ENCODE results near the gene AMOTL2.

The AMOTL2 gene

GRCh38 chr3:134351427-134351826, 22.8 kb downstream of the AMOTL2 start:
- H3K9me3 Mint-ChIP-seq = peaks cover 7% of the 10 kb centered on the region
- TF ChIP-seq CTCF (IDR thresholded peaks at IDR 0.05; ENCODE audit: unreplicated experiment in 3 of 3) = no peak
- H3K4me1 Mint-ChIP-seq = peaks cover 50% of the 10 kb centered on the region
- peaks cover 44% of the 10 kb centered on the region for H3K36me3 Mint-ChIP-seq (ENCODE audit: low read depth)
- peak overlapping the region; percentile 8 to 51 (median 29) for H3K27ac Mint-ChIP-seq
- H3K4me3 Mint-ChIP-seq = no peak overlapping the region
- peaks cover 3% of the 10 kb centered on the region for H3K27me3 Mint-ChIP-seq (ENCODE audit: low read depth)

DNA sequence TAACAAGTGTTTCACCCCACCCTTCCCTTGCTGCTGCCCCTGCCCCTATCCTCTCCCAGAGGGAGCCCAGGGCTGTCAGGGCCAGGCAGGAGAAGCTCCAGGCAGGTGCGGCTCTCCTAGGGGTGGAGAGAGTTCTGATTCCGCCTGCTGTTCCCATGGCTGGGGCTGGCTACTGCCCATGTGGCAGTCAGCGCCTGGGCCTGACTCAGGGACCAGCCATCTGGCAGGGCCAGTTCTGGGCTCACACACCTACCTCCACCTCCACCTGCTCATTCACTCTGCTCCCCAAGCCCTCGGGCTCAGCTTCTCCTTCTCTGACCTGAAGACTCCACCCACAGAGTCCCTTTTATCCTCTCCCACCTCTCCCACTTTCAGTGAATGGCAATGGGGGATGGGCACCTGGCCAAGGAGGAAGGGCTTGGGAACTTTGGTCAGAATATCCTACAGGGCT, 23.4 kb downstream of the AMOTL2 start:
- peaks cover 46% of the 10 kb centered on the region for H3K4me1 Mint-ChIP-seq
- TF ChIP-seq CTCF (IDR thresholded peaks at IDR 0.05; ENCODE audit: unreplicated experiment in 3 of 3) = no peak
- peaks cover 39% of the 10 kb centered on the region for H3K36me3 Mint-ChIP-seq (ENCODE audit: low read depth)
- peak overlapping the region in 1 of 3 experiments; percentile 29 for H3K27ac Mint-ChIP-seq
- peaks cover 3% of the 10 kb centered on the region for H3K27me3 Mint-ChIP-seq (ENCODE audit: low read depth)
- peaks cover 11% of the 10 kb centered on the region for H3K9me3 Mint-ChIP-seq
- H3K4me3 Mint-ChIP-seq = no peak overlapping the region

DNA sequence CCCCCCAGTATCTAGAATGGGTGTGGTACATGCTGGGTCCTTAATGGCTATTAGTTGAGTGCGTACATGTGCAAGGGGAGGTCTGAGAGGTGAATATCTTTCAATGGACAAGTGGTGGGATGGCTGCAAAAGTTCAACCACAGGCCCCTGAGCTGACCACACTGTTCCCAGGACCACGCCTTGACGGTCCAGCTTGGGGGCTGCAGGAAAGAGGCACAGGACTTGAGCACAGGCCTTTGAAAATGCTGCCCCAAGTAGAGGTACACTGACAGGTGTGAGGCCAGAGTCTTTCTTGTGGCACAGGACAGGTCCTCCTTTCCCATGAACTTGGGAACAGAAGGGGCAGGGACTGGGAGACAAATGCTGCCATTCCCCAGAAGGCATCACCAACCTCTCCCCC, 24.0 kb downstream of the AMOTL2 start:
- peaks cover 12% of the 10 kb centered on the region for H3K9me3 Mint-ChIP-seq
- H3K27me3 Mint-ChIP-seq (ENCODE audit: low read depth) = peaks cover 3% of the 10 kb centered on the region
- peaks cover 42% of the 10 kb centered on the region for H3K4me1 Mint-ChIP-seq

DNA sequence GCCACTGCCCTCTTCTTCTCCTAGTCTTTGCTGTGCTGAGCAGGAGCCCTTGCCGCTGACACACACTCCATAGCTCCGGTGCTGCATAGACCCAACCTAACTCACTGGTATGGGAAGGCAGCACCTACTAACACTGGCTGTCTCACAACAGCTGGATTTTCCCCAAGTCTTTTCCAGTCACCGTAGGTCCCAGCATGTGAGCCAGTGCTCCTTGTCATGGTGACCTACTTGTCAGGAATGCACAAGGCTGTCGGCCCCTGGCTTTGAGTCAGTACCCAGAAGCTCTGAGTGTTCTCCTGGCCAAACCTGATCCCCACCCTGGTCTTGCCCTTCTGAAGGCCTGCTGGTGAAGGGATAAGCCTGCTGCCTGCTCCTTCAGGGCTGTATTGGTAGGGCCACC, 25.7 kb downstream of the AMOTL2 start:
- H3K4me3 Mint-ChIP-seq = no peak overlapping the region
- peaks cover 25% of the 10 kb centered on the region for H3K4me1 Mint-ChIP-seq
- H3K9me3 Mint-ChIP-seq = peaks cover 14% of the 10 kb centered on the region
- peaks cover 21% of the 10 kb centered on the region for H3K36me3 Mint-ChIP-seq (ENCODE audit: low read depth)
- H3K27ac Mint-ChIP-seq = no peak overlapping the region
- no peak for TF ChIP-seq CTCF (IDR thresholded peaks at IDR 0.05; ENCODE audit: unreplicated experiment in 3 of 3)
- H3K27me3 Mint-ChIP-seq (ENCODE audit: low read depth) = peaks cover 3% of the 10 kb centered on the region

More for the DNA sequence above, 24.0 kb downstream of the AMOTL2 start:
- peaks cover 34% of the 10 kb centered on the region for H3K36me3 Mint-ChIP-seq (ENCODE audit: low read depth)
- no peak overlapping the region for H3K4me3 Mint-ChIP-seq
- H3K27ac Mint-ChIP-seq = no peak overlapping the region
- TF ChIP-seq CTCF (IDR thresholded peaks at IDR 0.05; ENCODE audit: unreplicated experiment in 3 of 3) = no peak

GRCh38 chr3:134347551-134347950, 26.7 kb downstream of the AMOTL2 start:
- Mint-ChIP-seq H3K9me3 (peaks cover 14% of the 10 kb centered on the region), H3K4me1 (peaks cover 15% of the 10 kb centered on the region), H3K27ac (no peak overlapping the region), H3K4me3 (no peak overlapping the region), H3K27me3 (ENCODE audit: low read depth) (peaks cover 3% of the 10 kb centered on the region), H3K36me3 (ENCODE audit: low read depth) (peaks cover 11% of the 10 kb centered on the region)
- TF ChIP-seq CTCF (IDR thresholded peaks at IDR 0.05; ENCODE audit: unreplicated experiment in 3 of 3) = no peak

GRCh38 chr3:134346744-134347143, 27.5 kb downstream of the AMOTL2 start:
- Mint-ChIP-seq H3K4me3 (no peak overlapping the region), H3K4me1 (peaks cover 8% of the 10 kb centered on the region), H3K36me3 (ENCODE audit: low read depth) (peaks cover 4% of the 10 kb centered on the region), H3K27ac (no peak overlapping the region), H3K27me3 (ENCODE audit: low read depth) (peaks cover 3% of the 10 kb centered on the region), H3K9me3 (peaks cover 14% of the 10 kb centered on the region)
- TF ChIP-seq CTCF (IDR thresholded peaks at IDR 0.05; ENCODE audit: unreplicated experiment in 3 of 3) = no peak
